Measurements from ENCODE around the gene PITX1.

The PITX1 gene

DNA sequence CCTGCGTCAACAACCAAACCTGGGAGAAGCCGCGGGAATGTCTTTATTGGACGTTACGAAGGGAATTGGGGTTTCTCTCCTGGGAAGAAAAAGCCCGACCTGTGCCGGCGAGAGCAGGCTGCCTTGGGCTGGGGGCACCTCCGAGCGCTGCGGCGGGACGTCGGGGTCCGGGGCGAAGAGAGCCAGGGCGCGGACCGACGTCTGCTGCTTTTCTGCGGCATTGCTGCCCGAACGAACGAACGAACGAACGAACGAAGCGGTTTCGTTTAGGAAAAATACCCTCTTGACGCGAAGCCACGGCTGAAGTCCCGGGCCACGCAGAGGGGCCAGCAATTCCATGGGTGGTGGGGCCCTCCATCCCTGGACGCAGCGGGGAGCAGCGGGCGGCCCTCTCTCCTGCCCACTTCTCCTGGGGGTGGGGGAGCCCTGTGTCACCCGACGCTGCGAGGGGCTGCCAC, 4.8 kb upstream of the PITX1 start:
- ATAC-seq, result no peak
- TF ChIP-seq ARNTL (CRISPR knock-in tag; IDR thresholded peaks at IDR 0.05; ENCODE audit: borderline replicate concordance, low read depth), result no peak
- TF ChIP-seq BACH2 (CRISPR knock-in tag; IDR thresholded peaks at IDR 0.05; ENCODE audit: borderline replicate concordance), result no peak
- TF ChIP-seq, protein P1, sequence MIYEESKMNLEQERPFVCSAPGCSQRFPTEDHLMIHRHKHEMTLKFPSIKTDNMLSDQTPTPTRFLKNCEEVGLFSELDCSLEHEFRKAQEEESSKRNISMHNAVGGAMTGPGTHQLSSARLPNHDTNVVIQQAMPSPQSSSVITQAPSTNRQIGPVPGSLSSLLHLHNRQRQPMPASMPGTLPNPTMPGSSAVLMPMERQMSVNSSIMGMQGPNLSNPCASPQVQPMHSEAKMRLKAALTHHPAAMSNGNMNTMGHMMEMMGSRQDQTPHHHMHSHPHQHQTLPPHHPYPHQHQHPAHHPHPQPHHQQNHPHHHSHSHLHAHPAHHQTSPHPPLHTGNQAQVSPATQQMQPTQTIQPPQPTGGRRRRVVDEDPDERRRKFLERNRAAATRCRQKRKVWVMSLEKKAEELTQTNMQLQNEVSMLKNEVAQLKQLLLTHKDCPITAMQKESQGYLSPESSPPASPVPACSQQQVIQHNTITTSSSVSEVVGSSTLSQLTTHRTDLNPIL (CRISPR knock-in tag; IDR thresholded peaks at IDR 0.05; ENCODE audit: low read depth), result no peak
- TF ChIP-seq, protein P2, sequence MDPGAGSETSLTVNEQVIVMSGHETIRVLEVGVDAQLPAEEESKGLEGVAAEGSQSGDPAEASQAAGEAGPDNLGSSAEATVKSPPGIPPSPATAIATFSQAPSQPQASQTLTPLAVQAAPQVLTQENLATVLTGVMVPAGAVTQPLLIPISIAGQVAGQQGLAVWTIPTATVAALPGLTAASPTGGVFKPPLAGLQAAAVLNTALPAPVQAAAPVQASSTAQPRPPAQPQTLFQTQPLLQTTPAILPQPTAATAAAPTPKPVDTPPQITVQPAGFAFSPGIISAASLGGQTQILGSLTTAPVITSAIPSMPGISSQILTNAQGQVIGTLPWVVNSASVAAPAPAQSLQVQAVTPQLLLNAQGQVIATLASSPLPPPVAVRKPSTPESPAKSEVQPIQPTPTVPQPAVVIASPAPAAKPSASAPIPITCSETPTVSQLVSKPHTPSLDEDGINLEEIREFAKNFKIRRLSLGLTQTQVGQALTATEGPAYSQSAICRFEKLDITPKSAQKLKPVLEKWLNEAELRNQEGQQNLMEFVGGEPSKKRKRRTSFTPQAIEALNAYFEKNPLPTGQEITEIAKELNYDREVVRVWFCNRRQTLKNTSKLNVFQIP (CRISPR knock-in tag; IDR thresholded peaks at IDR 0.05; ENCODE audit: borderline replicate concordance, low read depth), result no peak
- TF ChIP-seq, protein P3, sequence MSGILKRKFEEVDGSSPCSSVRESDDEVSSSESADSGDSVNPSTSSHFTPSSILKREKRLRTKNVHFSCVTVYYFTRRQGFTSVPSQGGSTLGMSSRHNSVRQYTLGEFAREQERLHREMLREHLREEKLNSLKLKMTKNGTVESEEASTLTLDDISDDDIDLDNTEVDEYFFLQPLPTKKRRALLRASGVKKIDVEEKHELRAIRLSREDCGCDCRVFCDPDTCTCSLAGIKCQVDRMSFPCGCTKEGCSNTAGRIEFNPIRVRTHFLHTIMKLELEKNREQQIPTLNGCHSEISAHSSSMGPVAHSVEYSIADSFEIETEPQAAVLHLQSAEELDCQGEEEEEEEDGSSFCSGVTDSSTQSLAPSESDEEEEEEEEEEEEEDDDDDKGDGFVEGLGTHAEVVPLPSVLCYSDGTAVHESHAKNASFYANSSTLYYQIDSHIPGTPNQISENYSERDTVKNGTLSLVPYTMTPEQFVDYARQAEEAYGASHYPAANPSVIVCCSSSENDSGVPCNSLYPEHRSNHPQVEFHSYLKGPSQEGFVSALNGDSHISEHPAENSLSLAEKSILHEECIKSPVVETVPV (CRISPR knock-in tag; IDR thresholded peaks at IDR 0.05), result no peak
- TF ChIP-seq PPARA (CRISPR knock-in tag; IDR thresholded peaks at IDR 0.05; ENCODE audit: borderline replicate concordance), result no peak
- no peak for TF ChIP-seq CSDC2 (CRISPR knock-in tag; IDR thresholded peaks at IDR 0.05)
- no peak for TF ChIP-seq ZFP30 (CRISPR knock-in tag; IDR thresholded peaks at IDR 0.05)
- no peak for TF ChIP-seq RARB (CRISPR knock-in tag; IDR thresholded peaks at IDR 0.05)
- TF ChIP-seq ISL1 (CRISPR knock-in tag; IDR thresholded peaks at IDR 0.05), result no peak
- TF ChIP-seq, protein P4, sequence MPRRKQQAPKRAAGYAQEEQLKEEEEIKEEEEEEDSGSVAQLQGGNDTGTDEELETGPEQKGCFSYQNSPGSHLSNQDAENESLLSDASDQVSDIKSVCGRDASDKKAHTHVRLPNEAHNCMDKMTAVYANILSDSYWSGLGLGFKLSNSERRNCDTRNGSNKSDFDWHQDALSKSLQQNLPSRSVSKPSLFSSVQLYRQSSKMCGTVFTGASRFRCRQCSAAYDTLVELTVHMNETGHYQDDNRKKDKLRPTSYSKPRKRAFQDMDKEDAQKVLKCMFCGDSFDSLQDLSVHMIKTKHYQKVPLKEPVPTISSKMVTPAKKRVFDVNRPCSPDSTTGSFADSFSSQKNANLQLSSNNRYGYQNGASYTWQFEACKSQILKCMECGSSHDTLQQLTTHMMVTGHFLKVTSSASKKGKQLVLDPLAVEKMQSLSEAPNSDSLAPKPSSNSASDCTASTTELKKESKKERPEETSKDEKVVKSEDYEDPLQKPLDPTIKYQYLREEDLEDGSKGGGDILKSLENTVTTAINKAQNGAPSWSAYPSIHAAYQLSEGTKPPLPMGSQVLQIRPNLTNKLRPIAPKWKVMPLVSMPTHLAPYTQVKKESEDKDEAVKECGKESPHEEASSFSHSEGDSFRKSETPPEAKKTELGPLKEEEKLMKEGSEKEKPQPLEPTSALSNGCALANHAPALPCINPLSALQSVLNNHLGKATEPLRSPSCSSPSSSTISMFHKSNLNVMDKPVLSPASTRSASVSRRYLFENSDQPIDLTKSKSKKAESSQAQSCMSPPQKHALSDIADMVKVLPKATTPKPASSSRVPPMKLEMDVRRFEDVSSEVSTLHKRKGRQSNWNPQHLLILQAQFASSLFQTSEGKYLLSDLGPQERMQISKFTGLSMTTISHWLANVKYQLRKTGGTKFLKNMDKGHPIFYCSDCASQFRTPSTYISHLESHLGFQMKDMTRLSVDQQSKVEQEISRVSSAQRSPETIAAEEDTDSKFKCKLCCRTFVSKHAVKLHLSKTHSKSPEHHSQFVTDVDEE (CRISPR knock-in tag; IDR thresholded peaks at IDR 0.05), result no peak
- no peak for TF ChIP-seq SNAI2 (CRISPR knock-in tag; IDR thresholded peaks at IDR 0.05)
- no peak for TF ChIP-seq GLIS3 (CRISPR knock-in tag; IDR thresholded peaks at IDR 0.05)
- TF ChIP-seq ZC3H10 (CRISPR knock-in tag; IDR thresholded peaks at IDR 0.05), result no peak
- no peak for TF ChIP-seq OSR1 (CRISPR knock-in tag; IDR thresholded peaks at IDR 0.05)
- TF ChIP-seq ESRRG (CRISPR knock-in tag; IDR thresholded peaks at IDR 0.05), result no peak
- no peak for TF ChIP-seq TOX (CRISPR knock-in tag; IDR thresholded peaks at IDR 0.05; ENCODE audit: borderline replicate concordance)
- no peak for TF ChIP-seq ZNF8 (CRISPR knock-in tag; IDR thresholded peaks at IDR 0.05)
- TF ChIP-seq ZNF70 (CRISPR knock-in tag; IDR thresholded peaks at IDR 0.05), result no peak

DNA sequence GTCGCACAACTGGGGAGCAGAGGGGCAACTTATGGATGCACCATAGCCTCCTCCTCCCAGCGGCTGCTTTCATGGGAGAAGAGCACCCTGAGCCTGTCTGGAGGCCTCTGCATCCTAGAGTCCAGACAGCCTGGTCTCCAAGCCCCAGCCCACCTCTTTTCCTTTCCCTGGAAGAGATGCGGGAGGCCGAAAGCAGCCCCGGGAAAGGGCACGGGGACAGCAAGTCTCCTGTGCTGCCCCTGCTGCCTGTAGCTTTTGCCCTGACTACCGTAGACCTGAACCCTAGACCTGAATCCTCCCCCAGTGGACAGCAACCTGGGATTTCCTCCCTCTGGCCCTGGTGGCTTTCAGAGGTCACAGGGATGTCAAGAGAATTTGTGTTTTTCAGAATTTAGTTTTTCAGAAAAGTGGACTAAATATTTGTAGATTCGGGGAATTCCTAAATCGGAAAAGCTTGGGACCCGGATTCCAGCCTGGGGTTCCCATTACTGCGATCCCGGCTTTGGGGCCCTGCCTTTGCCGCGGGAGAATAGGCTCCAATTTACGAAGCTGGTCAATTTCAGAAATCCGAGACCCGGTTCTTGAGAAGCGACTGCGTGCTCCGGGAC, 4.3 kb upstream of the PITX1 start:
- no peak for TF ChIP-seq ISL1 (CRISPR knock-in tag; IDR thresholded peaks at IDR 0.05)
- ATAC-seq, result no peak

DNA sequence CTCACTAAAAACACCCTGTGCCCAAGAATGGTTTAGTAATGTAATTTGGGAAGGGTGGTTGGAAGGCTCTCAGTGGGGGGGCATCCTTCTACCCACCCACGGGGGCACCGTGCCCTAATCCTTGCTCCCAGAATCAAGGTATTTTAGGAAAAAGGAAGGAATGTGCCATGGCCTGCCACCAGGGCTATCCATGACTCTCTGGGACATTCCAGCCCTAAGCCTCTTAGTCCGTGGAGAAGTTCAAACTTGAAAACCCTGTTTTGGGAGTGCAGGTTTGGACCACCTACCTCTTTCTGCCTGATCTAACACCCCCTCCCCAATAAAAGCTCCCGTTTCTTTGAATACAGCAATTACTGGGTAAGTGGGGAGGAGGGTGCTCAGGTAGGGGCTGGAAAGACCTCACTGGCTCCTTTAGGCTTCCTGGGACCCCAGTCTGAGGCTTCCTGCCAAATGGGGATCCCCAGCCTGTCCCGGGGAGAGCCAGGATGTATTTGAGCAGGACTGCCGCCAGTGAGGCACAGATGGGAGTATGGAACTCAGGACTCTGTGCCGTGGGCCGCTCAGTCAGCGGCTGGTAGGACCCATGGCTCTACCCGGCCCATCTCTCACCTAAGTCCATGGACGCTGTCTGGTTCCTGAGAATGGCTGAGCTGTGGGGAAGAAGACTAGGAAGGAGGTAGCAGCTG, 3.6 kb upstream of the PITX1 start:
- ATAC-seq, result no peak
- TF ChIP-seq OSR1 (CRISPR knock-in tag; IDR thresholded peaks at IDR 0.05) (no peak), TOX (CRISPR knock-in tag; IDR thresholded peaks at IDR 0.05; ENCODE audit: borderline replicate concordance) (no peak), SNAI2 (CRISPR knock-in tag; IDR thresholded peaks at IDR 0.05) (no peak), PPARA (CRISPR knock-in tag; IDR thresholded peaks at IDR 0.05; ENCODE audit: borderline replicate concordance) (no peak), ZC3H10 (CRISPR knock-in tag; IDR thresholded peaks at IDR 0.05) (no peak), ARNTL (CRISPR knock-in tag; IDR thresholded peaks at IDR 0.05; ENCODE audit: borderline replicate concordance, low read depth) (no peak), ESRRG (CRISPR knock-in tag; IDR thresholded peaks at IDR 0.05) (no peak), RARB (CRISPR knock-in tag; IDR thresholded peaks at IDR 0.05) (no peak), ZNF8 (CRISPR knock-in tag; IDR thresholded peaks at IDR 0.05) (no peak), BACH2 (CRISPR knock-in tag; IDR thresholded peaks at IDR 0.05; ENCODE audit: borderline replicate concordance) (no peak)
- TF ChIP-seq, protein P4 (CRISPR knock-in tag; IDR thresholded peaks at IDR 0.05), result no peak
- TF ChIP-seq, protein P1 (CRISPR knock-in tag; IDR thresholded peaks at IDR 0.05; ENCODE audit: low read depth), result no peak
- TF ChIP-seq, protein P2 (CRISPR knock-in tag; IDR thresholded peaks at IDR 0.05; ENCODE audit: borderline replicate concordance, low read depth), result no peak
- TF ChIP-seq, protein P3 (CRISPR knock-in tag; IDR thresholded peaks at IDR 0.05), result no peak
